GM12878 (cell line): Measurements from ENCODE around the gene IKZF1. TPM values are rescaled to one million over a fixed set of nuclear protein-coding genes. Genes with fewer than 3 reads are reported as not detected.
"Not testable (repeated sequence)": the region's sequence is repeated elsewhere in the genome, so short reads cannot be mapped to it uniquely, and the experiment has no call there.

ENCODE experiments used
- ATAC-seq: fragments of 200-7000 bp; cut with Tn5 transposase; 3 replicates; pipeline ENCODE4 v1.9.1; 2020; ENCODE audit warnings: mild to moderate bottlenecking, moderate library complexity
- BruUV-seq: library from RNA; stranded (reverse); fragments of 400-500 nt; replicated peaks from 2 replicates; lab custom pipeline; 2021; lab: Mats Ljungman, UMichigan
- CTCF ChIA-PET: fragments of 300-600 bp; sonication (Branson Sonifier 250); formaldehyde crosslinking; extraction: SDS; loops from one replicate; lab custom pipeline; 2021; ENCODE audit warnings: inconsistent platforms; lab: Yijun Ruan, JAX
- POLR2A ChIA-PET: fragments of 350-600 bp; formaldehyde crosslinking; extraction: SDS; loops from one replicate; lab custom pipeline; 2021; ENCODE audit warnings: inconsistent platforms; lab: Charles Lee
- RAD21 ChIA-PET: fragments of 300-600 bp; sonication (Branson Sonifier 250); formaldehyde crosslinking; loops from one replicate; lab custom pipeline; 2023; ENCODE audit warnings: antibody characterized with exemption; ENCODE audit not compliant: unreplicated experiment; lab: Charles Lee
- SMC1A ChIA-PET: fragments of 300-600 bp; sonication (Branson Sonifier 250); formaldehyde crosslinking; loops from one replicate; lab custom pipeline; 2023; ENCODE audit not compliant: unreplicated experiment, uncharacterized antibody; lab: Charles Lee
- DNase-seq: peaks from one replicate; pipeline ENCODE4 v3.0.0-alpha.2; 2011; ENCODE audit warnings: low read depth, low spot score
- FAIRE-seq: peaks from 3 replicates; lab custom pipeline; 2011; peaks lifted over from hg19 to GRCh38; lab: Jason Lieb, UNC
- H2AFZ ChIP-seq: 2 replicates; pipeline ENCODE4 v1.6.0; 2011; ENCODE audit warnings: low read depth, low read length, control low read depth; ENCODE audit not compliant: control insufficient read depth
- H3K27ac ChIP-seq: 2 replicates; pipeline ENCODE4 v1.5.1; 2011; ENCODE audit warnings: control low read depth; ENCODE audit not compliant: control insufficient read depth, insufficient read depth
- H3K27me3 ChIP-seq, 2 experiments: replicated peaks in 1 of 2; 2 replicates each; pipeline versions ENCODE4 v1.6.0 to v1.6.1; 2011; ENCODE audit warnings: low read length in 1 of 2; ENCODE audit not compliant: control insufficient read depth in 2 of 2, insufficient read depth in 2 of 2
- H3K36me3 ChIP-seq, 2 experiments: 2 replicates each; pipeline ENCODE4 v1.5.1; 2011; ENCODE audit warnings: low read length in 1 of 2; ENCODE audit not compliant: control insufficient read depth in 2 of 2, insufficient read depth in 2 of 2
- H3K4me1 ChIP-seq: 2 replicates; pipeline ENCODE4 v1.6.1; 2011; ENCODE audit warnings: mild to moderate bottlenecking, low read length, moderate library complexity, mixed read lengths; ENCODE audit not compliant: control insufficient read depth, insufficient read depth
- H3K4me2 ChIP-seq: 2 replicates; pipeline ENCODE4 v1.6.0; 2011; ENCODE audit warnings: control low read depth; ENCODE audit not compliant: control insufficient read depth, insufficient read depth
- H3K4me3 ChIP-seq: fragments of 200-600 bp; sonication (generic); 2 replicates; pipeline ENCODE4 v1.5.1; 2016
- H3K79me2 ChIP-seq: 2 replicates; pipeline ENCODE4 v1.6.0; 2011; ENCODE audit warnings: low read length; ENCODE audit not compliant: control insufficient read depth, insufficient read depth
- H3K9ac ChIP-seq: 2 replicates; pipeline ENCODE4 v1.8.0; 2011; ENCODE audit warnings: low read length, control low read depth, mixed read lengths; ENCODE audit not compliant: control insufficient read depth, insufficient read depth
- H3K9me3 ChIP-seq: replicated peaks from 3 replicates; pipeline ENCODE4 v1.5.1; 2011; ENCODE audit warnings: mild to moderate bottlenecking, low read length; ENCODE audit not compliant: control insufficient read depth, insufficient read depth
- H4K20me1 ChIP-seq: 2 replicates; pipeline ENCODE4 v1.6.0; 2011; ENCODE audit not compliant: control insufficient read depth, insufficient read depth
- ASH2L ChIP-seq: fragments of 300-600, 200-600 bp; sonication (generic); IDR thresholded peaks from 2 replicates; pipeline ENCODE4 v1.6.1; 2017; ENCODE audit warnings: low read depth, mild to moderate bottlenecking, borderline replicate concordance
- CBFB ChIP-seq: IDR thresholded peaks from 2 replicates; pipeline ENCODE4 v1.6.1; 2016; ENCODE audit warnings: antibody characterized with exemption, low read depth
- EED ChIP-seq: sonication (generic); IDR thresholded peaks from 2 replicates; pipeline ENCODE4 v1.6.1; 2016; ENCODE audit warnings: antibody characterized with exemption, low read depth
- GABPA ChIP-seq: IDR thresholded peaks from 2 replicates; pipeline ENCODE4 v1.6.1; 2014; ENCODE audit warnings: antibody characterized with exemption, low read depth, mild to moderate bottlenecking, inconsistent platforms
- NR2C1 ChIP-seq: fragments of 450-650 bp; IDR thresholded peaks from 2 replicates; pipeline ENCODE4 v1.6.1; 2017; ENCODE audit warnings: antibody characterized with exemption, mild to moderate bottlenecking, moderate library complexity
- NRF1 ChIP-seq: conservative IDR thresholded peaks from 2 replicates; pipeline ENCODE4 v1.6.1; 2011; ENCODE audit warnings: mild to moderate bottlenecking, low read depth, low read length, improper control_type of control experiment
- RUNX3 ChIP-seq: IDR thresholded peaks from 2 replicates; pipeline ENCODE4 v1.6.1; 2012; ENCODE audit warnings: low read length, inconsistent platforms
- SMAD5 ChIP-seq: IDR thresholded peaks from 2 replicates; pipeline ENCODE4 v1.6.1; 2016; ENCODE audit warnings: antibody characterized with exemption, low read depth
- STAT3 ChIP-seq: IDR thresholded peaks from 2 replicates; pipeline ENCODE4 v1.6.1; 2011; ENCODE audit warnings: low read depth, low read length, improper control_type of control experiment
- SUPT20H ChIP-seq: IDR thresholded peaks from 2 replicates; pipeline ENCODE4 v1.6.1; 2011; ENCODE audit warnings: low read depth, mild to moderate bottlenecking, low read length, moderate library complexity, borderline replicate concordance; ENCODE audit not compliant: control insufficient read depth
- YBX1 ChIP-seq: fragments of 450-650 bp; IDR thresholded peaks from 2 replicates; pipeline ENCODE4 v1.6.1; 2016; ENCODE audit warnings: antibody characterized with exemption
- YY1 ChIP-seq: IDR thresholded peaks from 2 replicates; pipeline ENCODE4 v1.6.1; 2011; ENCODE audit warnings: low read depth, mild to moderate bottlenecking, low read length
- WGBS: methylation state at CpG from one replicate; pipeline ENCODE4 v1.1.6; 2016; ENCODE audit warnings: low lambda C conversion rate; ENCODE audit not compliant: insufficient replicate concordance, insufficient coverage; ENCODE audit errors: missing lambda C conversion rate; 5-methylcytosine and 5-hydroxymethylcytosine counted together
- in situ Hi-C: fragments of 300-500 bp; cut with MboI; formaldehyde crosslinking; loops from 9 replicates; pipeline ENCODE4 v1.14.3; 2018; ENCODE audit warnings: mixed read lengths
- intact Hi-C: fragments of 100-400 bp; cut with micrococcal nuclease; formaldehyde crosslinking; loops from one replicate; pipeline ENCODE4 v1.14.2; 2022; ENCODE audit not compliant: unreplicated experiment
- polyA plus RNA-seq, 11 experiments: library from polyadenylated mRNA; depleted of rRNA in 4 of 11; unstranded in 6 of 11; stranded (reverse) in 5 of 11; fragments of >200 nt; fragmentation: Nextera tagmentation in 4 of 11; fragmentation: Illumina TruSeq in 1 of 11; extraction: Ambion mirVana in 4 of 11; extraction: Trizol in 1 of 11; gene quantifications; 1 replicate in 1 of 11; 2 replicates in 10 of 11; pipeline versions ENCODE4 v1.2.1 to v1.2.3, GENCODE V29; 2011 to 2016; ENCODE audit warnings: inconsistent platforms in 2 of 11, missing spikeins in 2 of 11, low read depth in 1 of 11
- total RNA-seq, 4 experiments: library from RNA; depleted of rRNA in 3 of 4; stranded (reverse); fragments of >200 nt in 3 of 4; fragmentation: Illumina TruSeq in 1 of 4; extraction: Trizol in 1 of 4; gene quantifications; 2 replicates each; pipeline versions ENCODE4 v1.2.1 to v1.2.3, GENCODE V29; 2013 to 2021
- TF ChIP-seq, protein P1 (sequence below): IDR thresholded peaks from 2 replicates; pipeline ENCODE4 v1.6.1; 2012; ENCODE audit warnings: low read depth, low read length, improper control_type of control experiment
- TF ChIP-seq, protein P2 (sequence below): IDR thresholded peaks from 2 replicates; pipeline ENCODE4 v1.6.1; 2011; ENCODE audit warnings: mild to moderate bottlenecking, low read depth, low read length, moderate library complexity; ENCODE audit not compliant: insufficient replicate concordance

The IKZF1 gene
- total and polyA plus RNA-seq, 10 of the 15 experiments (the other 5 are each of a cell fraction or from before 2014, with no cell fraction given): 27.2 to 125 (median 71.6) TPM

DNA sequence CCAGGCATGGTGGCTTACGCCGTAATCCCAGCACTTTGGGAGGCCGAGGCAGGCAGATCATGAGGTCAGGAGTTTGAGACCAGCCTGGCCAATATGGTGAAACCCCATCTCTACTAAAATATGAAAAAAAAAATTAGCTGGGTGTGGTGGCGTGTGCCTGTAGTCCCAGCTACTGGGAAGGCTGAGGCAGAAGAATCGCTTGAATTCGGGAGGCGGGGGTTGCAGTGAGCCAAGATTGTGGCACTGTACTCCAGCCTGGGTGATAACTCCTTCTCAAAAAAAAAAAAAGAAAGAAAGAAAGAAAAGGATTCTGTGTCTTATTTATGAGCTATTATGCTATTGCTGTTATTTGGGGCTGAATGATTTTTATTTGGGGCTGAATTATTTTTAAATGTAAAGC, 35.0 kb downstream of the IKZF1 start:
- Histone ChIP-seq H3K79me2 (peaks cover 45% of the 10 kb centered on the region), H3K4me2 (peak overlapping the region; percentile 88)
- intact Hi-C loops: not testable (repeated sequence)

DNA sequence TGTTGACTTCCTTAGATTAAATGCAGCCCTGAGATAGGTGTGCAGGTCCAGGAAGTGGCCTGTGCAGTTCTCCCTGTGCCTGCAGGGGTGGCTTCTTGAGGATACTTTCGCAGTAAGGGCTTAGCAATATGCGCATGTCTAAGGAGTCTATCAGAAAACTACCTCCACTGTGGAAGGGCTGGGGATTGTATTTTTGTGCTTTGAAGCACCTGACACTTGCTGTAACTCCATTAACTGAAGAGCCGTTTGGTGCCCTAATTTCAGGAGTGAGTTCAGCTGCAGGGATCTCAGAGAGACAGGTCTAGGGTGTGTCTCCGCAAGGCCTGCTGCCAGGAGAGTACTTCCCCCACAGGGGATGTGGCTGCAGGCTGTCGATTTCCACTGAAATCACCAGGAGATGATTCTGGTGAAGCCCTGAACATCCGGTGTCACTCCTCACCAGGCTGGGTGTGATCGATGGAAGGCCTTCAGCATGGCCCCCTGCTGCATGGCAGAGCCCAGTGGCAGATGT, 35.5 kb downstream of the IKZF1 start:
- intact Hi-C loops (no loop called here), in situ Hi-C loops (no loop called here)
- Histone ChIP-seq H2AFZ (peak overlapping the region; percentile 20; the same call in 1 of the 2 replicates), H3K27ac (peak overlapping the region; percentile 51), H3K4me2 (peak overlapping the region; percentile 34), H3K4me1 (peaks cover 55% of the 10 kb centered on the region), H3K79me2 (peaks cover 39% of the 10 kb centered on the region), H3K27me3 (no peaks in the 10 kb centered on the region), H3K9ac (peak overlapping the region; percentile 30; the same call in 1 of the 2 replicates), H3K4me3 (no peak overlapping the region), H3K9me3 (no peaks in the 10 kb centered on the region), H4K20me1 (no peaks in the 10 kb centered on the region), H3K36me3 (peaks cover 4 to 10% of the 10 kb centered on the region in 2 experiments; a peak in 3 of 4 replicates)
- WGBS: 30% methylated on average over 7 of the region's 7 CpGs
- ChIA-PET POLR2A (interaction anchor here (0.7 to 2.8 kb wide), 8 partner anchors 9 to 205 kb away, joined by 3 to 10 read pairs (median 4); no protein-coding TSS in a partner anchor), RAD21 (interaction anchor here (0.6 to 5.1 kb wide), 7 partner anchors 9 to 184 kb away, joined by 3 to 37 read pairs (median 15); no protein-coding TSS in a partner anchor), CTCF (interaction anchor here (0.8 to 2.5 kb wide), 5 partner anchors 8 to 67 kb away, joined by 3 to 14 read pairs (median 4); no protein-coding TSS in a partner anchor), SMC1A (interaction anchor here (0.9 to 7.2 kb wide), 9 partner anchors 9 to 198 kb away, joined by 3 to 80 read pairs (median 7); partner anchors contain the start of gene IKZF1)
- ATAC-seq (peak; percentile 52), DNase-seq (no peak), FAIRE-seq (no peak)
- BruUV-seq: no TSS peak
- TF ChIP-seq SMAD5 (no peak), ASH2L (no peak), NRF1 (no peak), YBX1 (no peak), GABPA (0 out of 2 replicates have a peak, but pooled peaks have one; percentile 11), STAT3 (no peak), EED (peak; percentile 14; the same call in 1 of the 2 replicates), NR2C1 (no peak), RUNX3 (peak; percentile 17; the same call in 1 of the 2 replicates), YY1 (no peak), SUPT20H (no peak), CBFB (peak; percentile 22; the same call in 1 of the 2 replicates)
- TF ChIP-seq, protein P1, sequence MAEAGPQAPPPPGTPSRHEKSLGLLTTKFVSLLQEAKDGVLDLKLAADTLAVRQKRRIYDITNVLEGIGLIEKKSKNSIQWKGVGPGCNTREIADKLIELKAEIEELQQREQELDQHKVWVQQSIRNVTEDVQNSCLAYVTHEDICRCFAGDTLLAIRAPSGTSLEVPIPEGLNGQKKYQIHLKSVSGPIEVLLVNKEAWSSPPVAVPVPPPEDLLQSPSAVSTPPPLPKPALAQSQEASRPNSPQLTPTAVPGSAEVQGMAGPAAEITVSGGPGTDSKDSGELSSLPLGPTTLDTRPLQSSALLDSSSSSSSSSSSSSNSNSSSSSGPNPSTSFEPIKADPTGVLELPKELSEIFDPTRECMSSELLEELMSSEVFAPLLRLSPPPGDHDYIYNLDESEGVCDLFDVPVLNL: no peak
- TF ChIP-seq, protein P2, sequence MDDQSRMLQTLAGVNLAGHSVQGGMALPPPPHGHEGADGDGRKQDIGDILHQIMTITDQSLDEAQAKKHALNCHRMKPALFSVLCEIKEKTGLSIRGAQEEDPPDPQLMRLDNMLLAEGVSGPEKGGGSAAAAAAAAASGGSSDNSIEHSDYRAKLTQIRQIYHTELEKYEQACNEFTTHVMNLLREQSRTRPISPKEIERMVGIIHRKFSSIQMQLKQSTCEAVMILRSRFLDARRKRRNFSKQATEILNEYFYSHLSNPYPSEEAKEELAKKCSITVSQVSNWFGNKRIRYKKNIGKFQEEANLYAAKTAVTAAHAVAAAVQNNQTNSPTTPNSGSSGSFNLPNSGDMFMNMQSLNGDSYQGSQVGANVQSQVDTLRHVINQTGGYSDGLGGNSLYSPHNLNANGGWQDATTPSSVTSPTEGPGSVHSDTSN: no peak

More for the DNA sequence above, 35.0 kb downstream of the IKZF1 start:
- BruUV-seq, H4K20me1 ChIP-seq, H2AFZ ChIP-seq, H3K4me3 ChIP-seq, FAIRE-seq, in situ Hi-C loops, ATAC-seq, H3K27me3 ChIP-seq, H3K9me3 ChIP-seq, DNase-seq, H3K9ac ChIP-seq: not testable (repeated sequence)
- ChIA-PET RAD21 (interaction anchor here (0.6 to 5.1 kb wide), 13 partner anchors 8 to 184 kb away, joined by 3 to 37 read pairs (median 10); no protein-coding TSS in a partner anchor), SMC1A (interaction anchor here (1.0 to 7.2 kb wide), 18 partner anchors 9 to 197 kb away, joined by 3 to 80 read pairs (median 7); partner anchors contain the start of gene IKZF1), CTCF (interaction anchor here (0.8 to 2.5 kb wide), 17 partner anchors 8 to 220 kb away, joined by 3 to 14 read pairs (median 6); no protein-coding TSS in a partner anchor), POLR2A (interaction anchor here (0.7 to 2.8 kb wide), 11 partner anchors 8 to 128 kb away, joined by 3 to 10 read pairs (median 5); partner anchors contain the start of gene IKZF1)
- Histone ChIP-seq H3K27ac (peak overlapping the region; percentile 75), H3K36me3 (peaks cover 4 to 10% of the 10 kb centered on the region in 2 experiments; a peak in 3 of 4 replicates), H3K4me1 (peaks cover 61% of the 10 kb centered on the region)
- WGBS: 74% methylated on average over 7 of the region's 7 CpGs
